AG09309 (cell line): ENCODE measurements around the gene CACNG4.

Experiments
- DNase-seq: peaks from one replicate; pipeline ENCODE4 v3.0.0-alpha.2; 2010; ENCODE audit warnings: low read depth
- H3K4me3 ChIP-seq: 2 replicates; pipeline ENCODE4 v1.5.1; 2011; ENCODE audit warnings: mild to moderate bottlenecking, low read depth, low read length, moderate library complexity; ENCODE audit not compliant: control insufficient read depth
- CTCF ChIP-seq: IDR thresholded peaks from 2 replicates; pipeline ENCODE4 v1.5.1; 2011; ENCODE audit warnings: mild to moderate bottlenecking, low read depth, low read length, inconsistent platforms; ENCODE audit not compliant: insufficient read depth, control insufficient read depth; ENCODE audit errors: missing control alignments

CACNG4 gene

GRCh38 chr17:66978514-66979061 lies 14.1 kb downstream of the CACNG4 start:
- H3K4me3 ChIP-seq, result no peak overlapping the region
- no peak for TF ChIP-seq CTCF
- no peak for DNase-seq

GRCh38 chr17:66980896-66981295 lies 16.4 kb downstream of the CACNG4 start:
- TF ChIP-seq CTCF, result no peak
- no peak for DNase-seq
- no peak overlapping the region for H3K4me3 ChIP-seq

GRCh38 chr17:66981983-66982508 lies 17.5 kb downstream of the CACNG4 start:
- no peak for TF ChIP-seq CTCF
- no peak overlapping the region for H3K4me3 ChIP-seq
- DNase-seq, result peak; percentile 46

- no peak overlapping the region for H3K4me3 ChIP-seq
- no peak for TF ChIP-seq CTCF
- no peak for DNase-seq
These were observed 19.0 kb downstream of the CACNG4 start for GRCh38 chr17:66983414-66984021.

- no peak overlapping the region for H3K4me3 ChIP-seq
- no peak for TF ChIP-seq CTCF
- DNase-seq, result no peak
These were observed 20.2 kb downstream of the CACNG4 start for GRCh38 chr17:66984730-66985129.

- no peak overlapping the region for H3K4me3 ChIP-seq
- TF ChIP-seq CTCF, result no peak
- DNase-seq, result no peak
These were observed 21.1 kb downstream of the CACNG4 start for GRCh38 chr17:66985338-66986237.
